ENCODE data around the gene PPP3CA. TPM values are rescaled to one million over a fixed set of nuclear protein-coding genes. Genes with fewer than 3 reads are reported as not detected.

The PPP3CA gene
- total RNA-seq, 2 experiments from 2014 or later: 24.6 to 25.9 TPM

- Mint-ChIP-seq H3K27me3 (no peaks in the 10 kb centered on the region), H3K27ac (no peak overlapping the region), H3K36me3 (ENCODE audit: low read depth) (peaks cover 6% of the 10 kb centered on the region), H3K9me3 (no peaks in the 10 kb centered on the region), H3K4me3 (no peak overlapping the region), H3K4me1 (no peaks in the 10 kb centered on the region)
- POLR2A ChIA-PET: no interaction called here
- no peak for DNase-seq
- CTCF ChIA-PET: no interaction called here
These were observed 282.0 kb downstream of the PPP3CA start for GRCh38 chr4:101065346-101065745.

- Mint-ChIP-seq H3K27me3 (no peaks in the 10 kb centered on the region), H3K9me3 (no peaks in the 10 kb centered on the region), H3K36me3 (ENCODE audit: low read depth) (peaks cover 6% of the 10 kb centered on the region), H3K4me3 (no peak overlapping the region), H3K27ac (no peak overlapping the region), H3K4me1 (no peaks in the 10 kb centered on the region)
- DNase-seq: no peak
- CTCF ChIA-PET: no interaction called here
- POLR2A ChIA-PET: no interaction called here
These were observed 282.7 kb downstream of the PPP3CA start for GRCh38 chr4:101064541-101065180.

GRCh38 chr4:101055392-101055791 lies 291.9 kb downstream of the PPP3CA start:
- no peaks in the 10 kb centered on the region for H3K27me3 Mint-ChIP-seq
- CTCF ChIA-PET: no interaction called here
- DNase-seq: no peak

GRCh38 chr4:101050837-101051205 lies 296.5 kb downstream of the PPP3CA start:
- H3K9me3 Mint-ChIP-seq: no peaks in the 10 kb centered on the region
- H3K36me3 Mint-ChIP-seq (ENCODE audit: low read depth): no peaks in the 10 kb centered on the region
- H3K4me1 Mint-ChIP-seq: peaks cover 1% of the 10 kb centered on the region
- ChIA-PET POLR2A (no interaction called here), CTCF (no interaction called here)
- no peak for DNase-seq
- peak overlapping the region; percentile 9 for H3K27ac Mint-ChIP-seq
- H3K27me3 Mint-ChIP-seq: no peaks in the 10 kb centered on the region
- no peak overlapping the region for H3K4me3 Mint-ChIP-seq

More at GRCh38 chr4:101055392-101055791, 291.9 kb downstream of the PPP3CA start:
- Mint-ChIP-seq H3K36me3 (ENCODE audit: low read depth) (no peaks in the 10 kb centered on the region), H3K4me1 (peaks cover 1% of the 10 kb centered on the region), H3K9me3 (no peaks in the 10 kb centered on the region), H3K27ac (no peak overlapping the region), H3K4me3 (no peak overlapping the region)
- POLR2A ChIA-PET: no interaction called here

GRCh38 chr4:101050088-101050836 lies 297.1 kb downstream of the PPP3CA start:
- H3K27me3 Mint-ChIP-seq: no peaks in the 10 kb centered on the region
- H3K9me3 Mint-ChIP-seq: no peaks in the 10 kb centered on the region
- H3K27ac Mint-ChIP-seq: no peak overlapping the region
- ChIA-PET POLR2A (no interaction called here), CTCF (no interaction called here)
- no peaks in the 10 kb centered on the region for H3K36me3 Mint-ChIP-seq (ENCODE audit: low read depth)
- peaks cover 1% of the 10 kb centered on the region for H3K4me1 Mint-ChIP-seq
- DNase-seq: no peak
- no peak overlapping the region for H3K4me3 Mint-ChIP-seq

GRCh38 chr4:101049549-101050001 lies 297.8 kb downstream of the PPP3CA start:
- Mint-ChIP-seq H3K27ac (no peak overlapping the region), H3K9me3 (no peaks in the 10 kb centered on the region), H3K4me1 (peaks cover 1% of the 10 kb centered on the region), H3K27me3 (no peaks in the 10 kb centered on the region), H3K4me3 (no peak overlapping the region), H3K36me3 (ENCODE audit: low read depth) (no peaks in the 10 kb centered on the region)
- no peak for DNase-seq
- CTCF ChIA-PET: no interaction called here
- POLR2A ChIA-PET: no interaction called here

- Mint-ChIP-seq H3K4me3 (no peak overlapping the region), H3K27me3 (no peaks in the 10 kb centered on the region), H3K4me1 (peaks cover 2% of the 10 kb centered on the region), H3K9me3 (no peaks in the 10 kb centered on the region), H3K27ac (no peak overlapping the region), H3K36me3 (ENCODE audit: low read depth) (no peaks in the 10 kb centered on the region)
- ChIA-PET POLR2A (no interaction called here), CTCF (no interaction called here)
- no peak for DNase-seq
These were observed 302.6 kb downstream of the PPP3CA start for GRCh38 chr4:101044766-101045165.

GRCh38 chr4:101042847-101043246 lies 304.5 kb downstream of the PPP3CA start:
- Mint-ChIP-seq H3K4me3 (no peak overlapping the region), H3K9me3 (no peaks in the 10 kb centered on the region), H3K27me3 (no peaks in the 10 kb centered on the region), H3K36me3 (ENCODE audit: low read depth) (peaks cover 11% of the 10 kb centered on the region), H3K4me1 (peaks cover 20% of the 10 kb centered on the region), H3K27ac (no peak overlapping the region)
- ChIA-PET CTCF (no interaction called here), POLR2A (no interaction called here)
- no peak for DNase-seq

GRCh38 chr4:101040776-101041175 lies 306.6 kb downstream of the PPP3CA start:
- ChIA-PET POLR2A (no interaction called here), CTCF (no interaction called here)
- H3K27ac Mint-ChIP-seq: no peak overlapping the region
- H3K4me1 Mint-ChIP-seq: peaks cover 31% of the 10 kb centered on the region
- no peak overlapping the region for H3K4me3 Mint-ChIP-seq
- H3K9me3 Mint-ChIP-seq: no peaks in the 10 kb centered on the region
- H3K36me3 Mint-ChIP-seq (ENCODE audit: low read depth): peaks cover 15% of the 10 kb centered on the region
- no peaks in the 10 kb centered on the region for H3K27me3 Mint-ChIP-seq
- DNase-seq: no peak

GRCh38 chr4:101039367-101039766 lies 308.0 kb downstream of the PPP3CA start:
- Mint-ChIP-seq H3K27me3 (no peaks in the 10 kb centered on the region), H3K27ac (peak overlapping the region; percentile 10), H3K36me3 (ENCODE audit: low read depth) (peaks cover 15% of the 10 kb centered on the region), H3K9me3 (no peaks in the 10 kb centered on the region), H3K4me3 (no peak overlapping the region), H3K4me1 (peaks cover 34% of the 10 kb centered on the region)
- POLR2A ChIA-PET: no interaction called here
- DNase-seq: peak; percentile 52
- CTCF ChIA-PET: no interaction called here

- peaks cover 34% of the 10 kb centered on the region for H3K4me1 Mint-ChIP-seq
- no peaks in the 10 kb centered on the region for H3K9me3 Mint-ChIP-seq
- H3K4me3 Mint-ChIP-seq: no peak overlapping the region
- ChIA-PET POLR2A (no interaction called here), CTCF (interaction anchor here (0.6 kb wide), 1 partner anchor 19 kb away, joined by 3 read pairs; no protein-coding TSS in a partner anchor)
- peak; percentile 28 for DNase-seq
- peak overlapping the region; percentile 81 for H3K27ac Mint-ChIP-seq
- peaks cover 15% of the 10 kb centered on the region for H3K36me3 Mint-ChIP-seq (ENCODE audit: low read depth)
- H3K27me3 Mint-ChIP-seq: no peaks in the 10 kb centered on the region
These were observed 309.4 kb downstream of the PPP3CA start for GRCh38 chr4:101037938-101038413.

GRCh38 chr4:101037249-101037648 lies 310.1 kb downstream of the PPP3CA start:
- H3K36me3 Mint-ChIP-seq (ENCODE audit: low read depth): peaks cover 15% of the 10 kb centered on the region
- H3K4me1 Mint-ChIP-seq: peaks cover 34% of the 10 kb centered on the region
- POLR2A ChIA-PET: no interaction called here
- DNase-seq: no peak
- H3K27me3 Mint-ChIP-seq: no peaks in the 10 kb centered on the region
- CTCF ChIA-PET: no interaction called here
- H3K9me3 Mint-ChIP-seq: no peaks in the 10 kb centered on the region
- no peak overlapping the region for H3K27ac Mint-ChIP-seq
- H3K4me3 Mint-ChIP-seq: no peak overlapping the region

- no peak for DNase-seq
- H3K27me3 Mint-ChIP-seq: no peaks in the 10 kb centered on the region
- peaks cover 18% of the 10 kb centered on the region for H3K36me3 Mint-ChIP-seq (ENCODE audit: low read depth)
- ChIA-PET CTCF (interaction anchor here (2.1 kb wide), 1 partner anchor 13 kb away, joined by 7 read pairs; no protein-coding TSS in a partner anchor), POLR2A (no interaction called here)
- no peak overlapping the region for H3K4me3 Mint-ChIP-seq
- H3K4me1 Mint-ChIP-seq: peaks cover 33% of the 10 kb centered on the region
- H3K27ac Mint-ChIP-seq: no peak overlapping the region
- H3K9me3 Mint-ChIP-seq: no peaks in the 10 kb centered on the region
These were observed 311.8 kb downstream of the PPP3CA start for GRCh38 chr4:101035487-101035886.
